CMK (cell line): Measurements from ENCODE around the gene IQSEC3.
"Not testable (repeated sequence)": the region's sequence is repeated elsewhere in the genome, so short reads cannot be mapped to it uniquely, and the experiment has no call there.

Source experiments
- DNase-seq: peaks from one replicate; pipeline ENCODE4 v3.0.0-alpha.2; 2010; ENCODE audit warnings: low read depth

The IQSEC3 gene

GRCh38 chr12:111699-112493, 45.3 kb downstream of the IQSEC3 start:
- no peak for DNase-seq

- DNase-seq = no peak
Measured at GRCh38 chr12:113347-113746, 46.8 kb downstream of the IQSEC3 start.

- DNase-seq = no peak
Measured at GRCh38 chr12:114626-115211, 48.2 kb downstream of the IQSEC3 start.

GRCh38 chr12:115518-115917, 49.0 kb downstream of the IQSEC3 start:
- no peak for DNase-seq

- no peak for DNase-seq
Measured at GRCh38 chr12:115960-116915, 49.7 kb downstream of the IQSEC3 start.

GRCh38 chr12:117311-117710, 50.7 kb downstream of the IQSEC3 start:
- no peak for DNase-seq

- DNase-seq = no peak
Measured at GRCh38 chr12:117816-118345, 51.3 kb downstream of the IQSEC3 start.

- DNase-seq = no peak
Measured at GRCh38 chr12:118591-118990, 52.0 kb downstream of the IQSEC3 start.

GRCh38 chr12:120951-121350, 54.4 kb downstream of the IQSEC3 start:
- DNase-seq = no peak

- DNase-seq = no peak
Measured at GRCh38 chr12:121647-122046, 55.1 kb downstream of the IQSEC3 start.

- DNase-seq = no peak
Measured at GRCh38 chr12:125075-125474, 58.5 kb downstream of the IQSEC3 start.

- no peak for DNase-seq
Measured at GRCh38 chr12:125566-125965, 59.0 kb downstream of the IQSEC3 start.

- DNase-seq = no peak
Measured at GRCh38 chr12:128079-128478, 61.5 kb downstream of the IQSEC3 start.

GRCh38 chr12:129001-129400, 62.4 kb downstream of the IQSEC3 start:
- no peak for DNase-seq

- no peak for DNase-seq
Measured at GRCh38 chr12:130519-130918, 64.0 kb downstream of the IQSEC3 start.

- DNase-seq = no peak
Measured at GRCh38 chr12:131008-131407, 64.4 kb downstream of the IQSEC3 start.

GRCh38 chr12:131732-132495, 65.3 kb downstream of the IQSEC3 start:
- DNase-seq = no peak

- not testable (repeated sequence) for DNase-seq
Measured at GRCh38 chr12:133616-134232, 67.2 kb downstream of the IQSEC3 start.

- DNase-seq = no peak
Measured at GRCh38 chr12:135138-135537, 68.6 kb downstream of the IQSEC3 start.

- no peak for DNase-seq
Measured at GRCh38 chr12:138171-138897, 71.8 kb downstream of the IQSEC3 start.
